Ishikawa (cell line): ENCODE data around the gene SYP.

ENCODE experiments used
- CEBPB ChIP-seq: IDR thresholded peaks from 2 replicates; pipeline ENCODE4 v1.6.1; 2012
- CREB1 ChIP-seq: IDR thresholded peaks from 2 replicates; pipeline ENCODE4 v1.6.1; 2012; ENCODE audit warnings: low read depth
- EP300 ChIP-seq: IDR thresholded peaks from 2 replicates; pipeline ENCODE4 v1.6.1; 2012; ENCODE audit warnings: borderline replicate concordance
- NFIC ChIP-seq: IDR thresholded peaks from 2 replicates; pipeline ENCODE4 v1.6.1; 2012
- RAD21 ChIP-seq: IDR thresholded peaks from 2 replicates; pipeline ENCODE4 v1.6.1; 2012; ENCODE audit warnings: low read depth
- TAF1 ChIP-seq: IDR thresholded peaks from 2 replicates; pipeline ENCODE4 v1.6.1; 2012; ENCODE audit warnings: low read depth, mild to moderate bottlenecking
- TCF12 ChIP-seq: IDR thresholded peaks from 2 replicates; pipeline ENCODE4 v1.6.1; 2012; ENCODE audit warnings: low read depth
- TEAD4 ChIP-seq: IDR thresholded peaks from 2 replicates; pipeline ENCODE4 v1.6.1; 2012
- ZBTB7A ChIP-seq: IDR thresholded peaks from 2 replicates; pipeline ENCODE4 v1.6.1; 2012; ENCODE audit warnings: low read depth
- TF ChIP-seq, protein P1 (sequence below): IDR thresholded peaks from 2 replicates; pipeline ENCODE4 v1.6.1; 2012
- TF ChIP-seq, protein P2 (sequence below): IDR thresholded peaks from 2 replicates; pipeline ENCODE4 v1.6.1; 2012

DNA sequence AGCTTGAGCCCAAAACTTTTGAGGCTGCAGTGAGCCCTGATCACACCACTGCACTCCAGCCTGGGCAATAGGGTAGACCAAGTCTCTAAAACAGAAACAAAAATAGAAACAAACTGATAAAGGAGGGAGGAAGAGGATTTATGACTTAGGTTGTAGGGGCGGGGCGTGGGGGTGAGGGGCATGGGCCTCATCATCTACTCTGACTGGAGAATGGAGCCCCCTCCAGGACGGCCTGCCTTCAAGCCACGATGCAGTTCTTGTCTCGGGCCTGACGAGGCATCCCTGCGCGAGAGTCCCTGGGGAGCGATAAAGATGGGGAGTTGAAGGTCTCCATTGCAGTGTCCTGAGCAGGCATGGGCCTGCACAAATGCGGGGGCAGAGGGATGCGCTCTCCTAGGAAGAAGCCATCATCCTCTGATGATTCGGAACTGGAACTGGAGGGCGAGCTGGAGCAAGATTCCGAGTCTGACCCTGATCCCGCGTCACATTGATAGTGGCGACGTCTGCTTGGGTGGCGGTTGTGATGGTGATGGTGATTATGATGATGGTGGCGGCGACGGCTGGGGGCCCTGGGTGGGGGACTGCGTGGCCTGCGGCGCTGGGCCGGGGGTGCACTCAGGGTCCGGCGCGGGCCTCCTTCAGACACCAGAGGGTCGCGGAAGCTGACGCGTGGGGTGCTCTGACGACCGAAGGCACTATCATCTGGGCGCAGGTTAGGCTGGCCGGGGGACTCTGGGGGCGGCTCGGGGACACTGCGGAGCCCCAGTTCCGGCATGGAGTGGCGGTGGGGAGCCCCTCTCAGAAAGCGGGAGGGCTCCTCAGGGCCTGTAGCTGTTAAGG, 24.3 kb downstream of the SYP start:
- TF ChIP-seq CREB1 (no peak), TEAD4 (no peak), EP300 (no peak), NFIC (no peak), RAD21 (no peak), ZBTB7A (no peak), TCF12 (no peak), CEBPB (no peak), TAF1 (no peak)
- TF ChIP-seq, protein P1, sequence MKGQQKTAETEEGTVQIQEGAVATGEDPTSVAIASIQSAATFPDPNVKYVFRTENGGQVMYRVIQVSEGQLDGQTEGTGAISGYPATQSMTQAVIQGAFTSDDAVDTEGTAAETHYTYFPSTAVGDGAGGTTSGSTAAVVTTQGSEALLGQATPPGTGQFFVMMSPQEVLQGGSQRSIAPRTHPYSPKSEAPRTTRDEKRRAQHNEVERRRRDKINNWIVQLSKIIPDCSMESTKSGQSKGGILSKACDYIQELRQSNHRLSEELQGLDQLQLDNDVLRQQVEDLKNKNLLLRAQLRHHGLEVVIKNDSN = no peak
- TF ChIP-seq, protein P2, sequence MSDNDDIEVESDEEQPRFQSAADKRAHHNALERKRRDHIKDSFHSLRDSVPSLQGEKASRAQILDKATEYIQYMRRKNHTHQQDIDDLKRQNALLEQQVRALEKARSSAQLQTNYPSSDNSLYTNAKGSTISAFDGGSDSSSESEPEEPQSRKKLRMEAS = no peak
